HG03064 (cell line): ENCODE results near the gene AJUBA.
"Not testable (repeated sequence)": the region's sequence is repeated elsewhere in the genome, so short reads cannot be mapped to it uniquely, and the experiment has no call there.

Source experiments
- ATAC-seq: cut with Tn5 transposase; IDR thresholded peaks from one replicate; pipeline ENCODE4 v1.9.1; 2021; ENCODE audit warnings: low read depth; ENCODE audit not compliant: unreplicated experiment

The AJUBA gene

DNA sequence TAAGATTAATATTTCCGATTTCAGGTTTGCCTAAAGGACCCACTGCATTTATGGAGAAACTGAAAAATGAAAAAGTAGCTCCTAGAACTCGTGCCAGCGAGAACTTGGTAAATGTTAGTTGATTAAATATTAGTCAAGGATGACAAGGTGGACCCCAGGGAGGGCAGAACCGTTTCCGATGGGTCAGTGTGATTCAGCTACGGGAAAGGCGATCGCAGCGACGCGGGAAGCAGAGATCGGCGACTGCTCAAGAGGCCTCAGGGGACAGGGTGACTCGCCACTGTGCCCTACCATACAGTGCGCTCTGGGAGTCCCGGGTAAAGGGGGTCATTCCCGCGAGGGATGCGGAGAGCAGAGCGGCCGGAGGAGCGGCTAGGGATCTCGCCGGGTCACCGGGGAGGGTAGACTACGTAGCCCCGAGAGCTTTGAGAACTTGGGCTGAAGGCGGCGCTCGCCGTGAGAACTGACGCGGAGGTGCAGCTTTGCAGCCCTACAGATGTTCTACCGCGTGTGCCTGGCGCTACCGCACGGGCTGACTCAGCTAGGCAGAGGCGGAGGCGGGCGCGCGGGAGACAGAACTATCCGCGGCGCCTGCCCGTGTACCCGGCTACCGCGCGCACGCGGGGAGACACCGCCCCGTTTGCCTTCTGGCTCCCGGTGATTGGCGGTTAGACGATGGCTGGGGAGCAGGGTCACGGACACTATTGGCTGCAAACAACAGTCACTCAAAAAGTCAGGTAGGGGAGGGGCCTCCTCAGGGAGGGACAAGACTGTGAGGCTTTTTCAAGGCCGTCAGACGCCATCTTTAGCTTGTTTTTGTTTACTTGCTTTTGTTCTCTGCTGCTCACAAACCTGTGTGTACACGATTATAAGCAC lies 24.4 kb upstream of the AJUBA start:
- ATAC-seq: peak; percentile 91

DNA sequence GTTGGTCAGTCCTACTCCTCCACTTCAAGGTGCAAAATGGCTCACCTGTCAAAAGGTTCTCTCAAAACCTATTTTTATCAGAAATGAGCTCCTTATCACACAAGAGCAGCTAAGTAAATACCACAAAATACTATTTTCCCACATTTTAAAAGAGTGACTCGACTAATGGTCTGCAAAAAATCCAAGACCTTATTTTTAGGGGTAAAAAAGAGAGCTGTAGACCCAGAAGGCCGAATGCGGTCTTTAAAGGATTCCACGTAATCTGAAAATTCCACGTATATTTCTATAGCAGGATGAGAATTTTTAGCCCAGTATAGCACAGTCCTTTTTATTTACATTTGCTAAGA lies 23.8 kb upstream of the AJUBA start:
- no peak for ATAC-seq

DNA sequence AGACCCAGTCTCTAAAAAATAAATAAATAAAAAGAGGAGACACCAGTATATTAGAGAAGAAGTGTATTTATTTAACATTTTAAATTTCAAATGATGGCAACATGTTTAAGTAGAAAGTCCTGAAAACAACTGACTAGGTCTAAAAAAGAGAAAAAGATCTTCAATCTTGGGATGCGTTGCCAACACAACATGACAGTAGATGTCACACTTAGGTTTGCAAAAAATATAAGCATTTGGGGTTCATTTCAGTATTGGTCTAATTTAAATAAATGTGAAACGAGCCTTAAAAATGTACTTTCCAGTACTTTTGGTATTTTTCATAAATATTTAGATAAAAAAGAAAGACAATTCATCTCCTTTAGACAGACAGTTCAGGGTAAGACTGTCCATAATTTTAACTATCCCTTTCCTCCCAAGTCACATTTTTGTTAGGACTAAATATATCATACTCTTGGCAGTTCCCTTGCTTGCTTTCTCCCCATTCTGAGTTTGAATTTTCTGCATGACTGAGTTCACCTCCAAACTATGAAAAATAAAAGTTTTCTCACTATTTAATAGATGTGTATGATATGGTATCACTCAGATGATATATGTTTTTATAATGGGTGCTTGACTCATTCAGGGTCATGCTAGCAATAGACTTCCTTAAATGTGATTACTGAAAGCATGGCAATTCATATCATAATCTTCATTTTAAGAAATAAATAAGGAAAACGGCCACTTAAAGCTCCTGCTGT lies 23.3 kb upstream of the AJUBA start:
- no peak for ATAC-seq

DNA sequence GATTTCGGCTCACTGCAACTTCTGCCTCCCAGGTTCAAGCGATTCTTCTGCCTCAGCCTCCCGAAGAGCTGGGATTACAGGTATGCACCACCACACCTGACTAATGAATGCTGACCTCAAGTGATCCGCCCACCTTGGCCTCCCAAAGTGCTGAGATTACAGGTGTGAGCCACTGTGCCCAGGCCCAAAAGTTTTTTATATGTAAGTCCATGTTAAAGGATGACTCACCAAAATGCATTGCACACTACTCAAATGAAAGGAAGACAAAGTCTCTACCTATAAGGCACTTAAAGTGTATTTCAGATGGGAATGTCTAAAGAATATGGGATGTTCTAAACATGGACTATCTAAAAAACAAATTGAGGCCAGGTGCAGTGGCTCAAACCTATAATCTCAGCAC lies 21.9 kb upstream of the AJUBA start:
- not testable (repeated sequence) for ATAC-seq

DNA sequence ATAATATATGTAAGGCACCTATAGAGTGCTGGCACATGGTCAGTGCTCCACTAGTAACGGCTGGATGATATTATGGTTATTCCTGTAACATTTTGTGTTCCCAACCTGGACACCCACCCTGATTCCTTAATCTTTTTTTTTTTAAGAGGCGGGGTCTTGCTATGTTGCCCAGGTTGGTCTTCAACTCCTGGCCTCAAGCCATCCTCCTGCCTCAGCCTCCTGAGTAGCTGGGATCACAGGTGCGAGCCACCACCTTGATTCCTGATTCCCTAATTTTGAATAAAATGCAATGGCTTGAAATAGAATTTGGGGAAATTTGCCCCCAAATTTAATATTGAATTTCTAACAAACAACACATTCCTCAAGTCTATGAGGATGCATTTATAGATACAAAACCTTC lies 20.2 kb upstream of the AJUBA start:
- ATAC-seq: no peak

DNA sequence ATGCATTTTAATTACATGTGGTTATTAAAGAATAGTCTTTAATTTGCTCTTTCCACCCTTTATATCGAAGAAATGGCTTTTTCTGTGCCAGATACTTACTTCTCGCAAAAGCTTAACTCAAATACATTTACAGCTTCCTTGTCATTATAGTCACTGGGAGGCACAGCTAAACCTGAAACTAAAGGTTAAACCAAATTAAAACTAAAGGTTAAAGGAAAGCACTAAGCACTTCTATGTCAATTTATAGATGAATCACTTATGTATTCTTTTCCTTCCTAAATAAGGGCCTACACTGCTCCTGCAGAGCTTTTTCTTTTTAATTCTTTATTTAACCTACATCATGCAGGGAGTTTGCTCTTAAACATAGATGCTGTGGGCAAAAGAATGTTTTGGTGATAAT lies 18.5 kb upstream of the AJUBA start:
- no peak for ATAC-seq

DNA sequence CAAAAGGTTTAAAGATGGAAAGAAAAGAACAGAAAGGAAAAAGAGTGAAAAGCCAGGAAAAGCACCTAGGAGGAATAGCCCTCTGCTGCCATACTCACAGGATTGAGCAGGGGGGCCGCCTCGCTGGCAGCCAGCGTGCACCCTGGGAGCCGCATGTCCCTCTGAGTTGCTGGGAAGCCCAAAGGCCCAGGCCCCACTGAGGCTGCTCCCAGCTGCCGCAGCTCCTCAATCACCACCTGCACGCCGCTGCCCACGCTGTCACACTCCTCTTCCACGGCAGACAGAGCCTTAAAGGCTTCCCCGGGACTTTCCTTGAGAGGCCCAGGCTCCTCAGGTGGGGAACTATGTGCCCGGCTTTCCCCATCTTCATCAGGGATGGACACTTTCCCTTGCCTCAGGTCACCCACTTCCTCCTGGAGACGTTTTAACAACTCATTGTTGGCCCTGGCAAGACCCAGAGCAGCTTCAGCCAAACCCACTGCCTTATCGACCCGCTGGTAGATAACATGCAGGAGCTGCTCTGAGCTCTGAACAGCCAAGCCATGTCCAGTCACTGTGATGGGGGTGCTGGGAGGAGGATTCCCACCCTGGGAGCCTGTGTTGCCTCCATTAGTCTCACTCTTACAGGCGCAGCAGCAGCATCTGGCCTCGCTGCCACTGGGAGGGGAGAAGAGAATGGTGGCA lies 16.1 kb upstream of the AJUBA start:
- ATAC-seq: no peak

DNA sequence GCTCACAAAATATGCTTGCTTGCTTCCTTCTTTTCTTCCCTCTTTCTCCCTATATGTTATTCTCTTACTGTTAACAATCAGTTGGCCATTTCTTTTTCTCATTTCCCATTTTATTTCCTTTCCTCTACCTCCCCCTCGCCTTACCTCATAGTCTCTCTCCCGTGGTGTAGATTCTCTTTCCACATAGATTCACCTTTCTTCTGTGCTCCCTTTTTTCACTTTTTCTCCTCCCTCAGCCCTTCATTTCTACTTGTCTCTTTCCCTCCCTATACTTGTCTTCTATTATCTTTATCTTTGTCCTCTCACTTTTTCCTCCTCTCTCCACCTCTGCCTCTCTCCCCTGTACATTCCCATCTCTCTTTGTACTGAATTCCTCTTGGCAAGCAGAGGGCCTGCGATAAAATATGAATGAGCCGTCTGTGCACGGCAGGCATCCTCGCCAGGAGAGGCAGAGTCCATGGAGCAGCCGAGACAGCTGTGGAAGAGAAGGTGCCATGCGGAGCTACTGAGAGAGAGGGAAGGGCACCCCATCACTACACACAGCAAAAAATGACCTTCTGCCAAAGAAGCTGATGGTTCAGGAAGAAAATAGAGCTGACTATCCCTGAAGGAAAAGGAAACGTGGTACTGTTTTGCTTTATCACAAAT lies 15.4 kb upstream of the AJUBA start:
- no peak for ATAC-seq

DNA sequence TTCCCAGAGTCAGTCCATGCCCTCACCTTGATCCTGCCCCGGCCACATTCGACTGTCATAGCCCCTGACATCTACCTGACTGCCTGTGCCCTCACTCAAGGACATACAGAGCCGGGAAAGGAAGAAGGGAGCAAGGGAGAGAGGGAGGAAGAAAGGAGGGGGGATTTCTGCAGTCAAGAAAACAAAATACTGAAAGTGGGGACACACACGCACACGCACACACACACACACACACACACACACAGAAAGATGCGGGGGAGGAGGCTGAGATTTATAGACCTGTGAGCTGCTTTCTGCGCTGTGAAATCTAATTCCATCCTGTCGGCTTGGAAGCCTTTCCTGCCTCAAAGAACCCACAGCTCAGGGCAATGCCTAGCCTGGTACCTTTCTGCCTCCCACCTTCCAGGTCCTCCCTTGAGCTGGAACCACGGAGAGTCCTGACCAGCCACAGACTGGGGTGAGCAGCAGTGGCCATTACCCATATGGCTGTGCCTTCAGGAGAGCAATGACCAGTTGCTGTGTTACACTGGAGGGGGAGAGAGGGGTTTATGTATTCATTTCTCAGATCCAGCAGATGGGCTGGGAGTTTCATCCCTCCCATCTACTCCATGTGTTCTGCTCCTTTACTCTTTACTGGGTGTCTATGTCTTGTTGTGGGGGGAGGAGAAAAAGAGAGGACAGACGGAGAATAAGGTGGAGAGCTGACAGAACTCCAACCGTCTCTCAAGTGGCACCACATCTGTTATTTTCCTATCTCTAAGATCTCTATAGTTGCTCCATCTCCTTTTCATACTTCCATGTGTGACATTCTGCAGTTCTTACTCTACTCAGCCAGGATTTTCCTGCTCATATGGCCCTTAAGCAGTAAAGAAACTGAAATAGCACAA lies 14.7 kb upstream of the AJUBA start:
- no peak for ATAC-seq

DNA sequence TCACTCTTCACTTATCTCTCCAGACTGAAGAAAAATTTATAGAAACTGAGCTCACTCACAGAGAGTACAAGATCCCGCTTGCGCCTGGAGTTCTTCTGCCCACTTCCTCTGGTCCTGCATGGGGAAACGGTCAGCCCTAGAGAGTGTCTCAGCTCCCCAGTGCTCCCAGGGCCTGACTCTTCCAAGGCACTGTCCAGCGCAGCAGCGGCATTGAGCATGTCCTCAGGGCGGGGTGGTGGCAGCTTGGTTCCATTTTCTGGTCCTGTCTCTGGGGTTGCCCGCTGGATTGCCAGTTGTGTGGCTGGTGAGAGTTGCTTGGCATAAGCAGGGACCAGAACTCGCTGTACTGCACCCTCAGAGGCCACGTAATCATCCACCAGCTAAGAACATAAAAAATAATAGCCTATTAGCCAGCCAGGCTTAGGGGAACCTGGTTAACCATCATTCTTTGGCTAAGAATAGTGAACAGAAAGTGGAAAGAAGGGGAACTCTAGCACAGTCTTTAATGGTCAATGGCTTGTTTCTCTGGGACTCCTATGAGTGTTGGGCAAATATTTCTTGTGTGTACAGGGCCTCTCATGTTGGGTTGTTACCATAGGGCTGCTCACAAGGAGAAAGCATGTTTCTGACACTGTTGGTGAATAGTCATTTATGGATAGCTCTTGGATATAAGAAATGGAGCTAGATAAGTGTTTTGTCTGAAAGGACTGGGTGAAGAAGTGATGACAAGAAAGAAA lies 13.7 kb upstream of the AJUBA start:
- no peak for ATAC-seq

DNA sequence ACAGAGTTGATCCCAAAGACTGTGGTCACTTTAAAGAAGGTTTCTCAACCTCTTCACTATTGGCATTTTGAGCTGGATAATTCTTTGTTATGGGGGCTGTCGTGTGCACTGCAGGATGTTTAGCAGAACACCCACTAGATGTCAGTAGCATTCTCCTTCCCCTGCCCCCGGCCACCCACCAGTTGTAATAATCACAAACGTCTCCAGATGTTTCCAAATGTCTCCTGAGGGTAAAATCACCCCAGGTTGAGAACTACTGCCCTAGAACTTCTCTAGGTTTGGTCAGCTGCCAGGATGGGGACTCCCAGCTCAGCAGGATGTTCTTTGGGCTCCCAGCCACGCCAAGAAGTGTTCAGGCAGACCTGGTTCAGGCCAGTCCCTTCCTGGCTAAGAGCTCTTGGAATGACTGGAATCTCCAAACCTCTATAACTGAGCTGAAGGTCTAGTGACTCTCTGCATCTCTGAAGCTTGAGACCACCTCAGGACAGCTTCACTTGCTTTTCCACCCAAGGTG lies 12.5 kb upstream of the AJUBA start:
- no peak for ATAC-seq

DNA sequence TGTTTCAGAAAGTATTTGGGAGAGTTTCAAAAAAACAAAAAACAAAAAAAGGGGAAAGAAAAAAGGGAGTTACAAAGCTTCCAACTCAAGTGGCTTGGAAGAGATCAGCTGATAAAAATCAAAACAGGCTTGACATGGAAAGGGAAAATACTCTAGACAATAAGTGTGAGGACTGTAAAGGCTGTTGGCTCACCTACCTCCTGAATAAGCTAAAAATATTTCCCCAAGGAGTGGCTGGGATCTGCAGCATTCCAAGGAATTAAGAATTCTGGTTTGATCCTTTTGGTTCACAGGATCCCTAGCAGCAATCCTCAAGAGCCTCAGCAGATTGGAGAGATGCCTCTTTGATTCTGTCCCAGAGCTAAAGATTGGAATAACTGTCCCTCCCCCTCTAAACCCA lies 11.2 kb upstream of the AJUBA start:
- no peak for ATAC-seq

DNA sequence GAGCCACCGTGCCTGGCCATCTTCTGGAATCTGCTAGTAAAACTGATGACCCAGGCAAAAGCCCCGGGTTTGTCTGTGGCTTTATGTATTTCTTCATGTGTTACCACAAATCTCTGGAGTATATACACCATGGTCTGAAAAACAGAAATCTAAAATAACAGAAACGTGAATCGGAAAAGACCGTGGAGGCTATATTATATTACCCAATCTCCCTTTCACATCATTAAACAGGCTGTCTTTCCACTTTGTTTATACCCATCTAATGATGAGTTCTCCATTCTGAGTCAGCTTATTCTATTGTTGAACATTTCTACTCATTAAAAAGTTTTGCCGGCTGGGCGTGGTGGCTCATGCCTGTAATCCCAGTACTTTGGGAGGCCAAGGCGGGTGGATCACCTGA lies 9.5 kb upstream of the AJUBA start:
- no peak for ATAC-seq

DNA sequence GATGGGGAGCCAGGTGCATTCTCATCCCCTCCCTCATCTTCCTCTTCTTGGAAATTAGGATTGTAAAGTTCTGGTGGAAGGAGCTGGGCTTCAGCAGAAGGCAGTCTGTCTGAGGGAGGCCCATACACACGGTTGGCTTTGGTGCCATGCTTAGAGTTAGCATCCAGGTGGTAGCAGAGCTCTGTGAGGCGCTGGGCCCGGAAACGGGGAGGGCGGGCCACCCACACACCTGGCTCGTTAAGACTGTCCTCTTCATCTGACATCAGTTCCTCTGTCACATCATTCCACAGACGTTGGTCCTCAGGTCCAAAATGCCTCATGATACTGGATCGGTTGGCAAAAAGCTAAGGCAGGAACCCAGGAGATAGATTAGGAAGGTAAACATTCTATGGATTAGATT lies 4.9 kb upstream of the AJUBA start:
- ATAC-seq: no peak

DNA sequence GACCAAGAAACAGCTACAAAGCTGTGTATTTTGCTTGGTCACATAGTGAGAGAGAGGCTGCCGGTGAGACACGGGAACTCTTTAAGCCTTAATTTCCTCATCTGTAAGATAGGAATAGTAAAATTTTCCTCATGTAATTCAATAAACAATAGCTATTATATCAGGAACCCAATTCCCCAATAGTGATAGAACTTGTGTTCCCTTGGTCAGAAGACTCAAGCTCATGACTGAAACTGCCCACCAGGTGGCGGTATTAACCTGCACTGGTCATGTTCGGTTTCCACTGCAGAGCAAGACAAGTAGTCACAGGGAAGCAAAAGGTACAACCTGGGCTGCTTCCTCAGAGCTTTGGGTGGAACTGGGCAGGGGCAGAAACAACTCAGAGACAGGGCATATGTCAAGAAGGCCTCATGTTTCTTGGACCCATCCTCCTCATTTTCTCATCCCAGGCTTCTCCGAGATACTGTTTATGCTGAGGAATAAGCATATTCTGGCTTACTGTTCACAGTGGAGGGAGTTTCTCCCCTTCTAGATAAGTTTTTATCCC lies 4.2 kb upstream of the AJUBA start:
- no peak for ATAC-seq

DNA sequence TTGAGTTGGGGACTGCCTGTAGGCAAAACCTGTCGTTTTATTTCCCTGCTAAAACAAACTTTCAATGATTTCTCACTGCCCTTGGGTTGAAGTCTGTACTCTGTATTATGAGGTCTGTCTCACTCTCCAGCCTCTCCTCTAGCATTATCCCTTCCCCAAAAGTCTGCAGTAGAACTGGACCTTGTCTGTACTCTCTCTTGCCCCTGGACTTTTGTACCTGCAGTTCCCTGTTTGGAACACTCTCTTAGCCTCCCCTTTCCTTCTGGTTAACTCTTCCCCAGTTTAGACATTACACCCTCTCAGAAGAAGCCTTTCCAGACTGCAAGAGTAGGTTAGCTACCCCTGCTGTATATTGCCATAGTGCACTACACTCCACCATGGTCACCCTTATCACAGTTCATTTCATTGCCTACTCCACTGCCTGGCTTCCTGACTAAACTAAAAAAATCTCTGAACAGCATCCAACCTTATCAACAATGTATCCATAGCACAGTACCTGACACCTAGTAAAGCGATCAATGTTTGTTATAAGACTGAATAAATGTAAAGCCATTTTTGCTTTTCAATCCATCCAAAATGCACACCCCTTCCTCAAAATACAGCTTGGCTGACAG lies 3.6 kb upstream of the AJUBA start:
- no peak for ATAC-seq

DNA sequence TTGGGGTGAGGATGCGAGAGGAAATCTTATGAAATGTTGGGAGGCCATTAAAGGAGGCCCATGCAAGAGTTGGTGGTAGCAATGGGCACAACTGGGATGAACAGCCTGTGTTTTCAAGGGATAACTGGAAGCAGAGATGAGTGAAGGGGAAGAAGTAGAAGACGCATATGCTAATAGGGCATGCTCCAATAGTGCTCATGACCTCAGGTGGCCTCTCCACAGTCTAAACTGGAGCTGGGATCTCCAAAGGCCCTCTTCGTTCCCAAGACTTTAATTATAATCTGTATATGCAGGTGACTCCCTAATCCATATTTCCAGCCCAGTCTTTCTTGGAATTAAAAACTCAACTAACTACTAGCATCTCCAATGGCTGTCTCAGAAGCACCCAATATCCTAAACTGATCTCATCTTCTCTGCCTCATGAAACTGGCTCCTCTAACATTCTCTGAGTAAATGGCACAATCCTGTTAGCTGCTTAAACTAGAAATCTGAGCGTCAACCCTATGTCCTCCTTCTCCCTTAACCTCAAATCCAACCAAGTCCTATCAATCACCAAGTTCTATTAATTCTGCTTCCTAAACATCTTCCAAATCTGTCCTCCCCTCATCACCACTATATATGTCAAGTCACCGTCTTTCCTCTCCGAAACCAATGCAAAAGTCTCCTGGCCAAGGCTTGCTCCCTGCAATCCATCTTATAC lies 2.8 kb upstream of the AJUBA start:
- ATAC-seq: no peak
